ENCODE data around the gene IL12RB1. TPM values are rescaled to one million over a fixed set of nuclear protein-coding genes. Genes with fewer than 3 reads are reported as not detected.

IL12RB1 gene
- total and polyA plus RNA-seq, 7 donors = 0.14 to 0.53 (median 0.17) TPM; not detected in 1

DNA sequence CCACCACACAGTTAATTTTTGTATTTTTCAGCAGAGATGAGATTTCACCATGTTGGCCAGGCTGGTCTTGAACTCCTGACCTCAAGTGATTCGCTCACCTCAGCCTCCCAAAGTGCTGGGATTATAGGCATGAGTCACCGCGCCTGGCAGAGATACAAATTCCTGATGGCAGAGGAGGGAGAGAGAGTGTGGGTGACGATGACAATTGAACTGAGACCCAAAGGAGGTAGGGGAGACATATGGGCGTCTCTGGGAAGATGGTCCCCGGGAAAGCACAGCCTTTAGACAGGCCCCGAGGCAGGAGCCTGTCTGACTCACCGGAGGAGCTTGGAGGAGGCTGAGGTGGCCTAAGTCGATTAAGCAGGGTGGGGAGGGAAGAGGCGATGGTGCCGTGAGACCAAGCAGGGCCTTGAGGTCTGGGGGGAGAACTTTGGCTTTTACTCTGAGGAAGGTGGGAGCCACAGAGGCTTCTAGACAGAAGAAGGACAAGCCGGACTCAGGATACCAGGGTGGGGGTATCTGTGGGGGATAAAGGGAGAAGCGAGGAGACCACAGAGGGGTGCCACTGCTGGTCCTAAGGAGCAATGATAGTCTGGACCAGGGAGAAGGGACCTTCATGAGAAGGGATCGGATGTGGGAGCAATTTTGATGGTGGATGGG, 40.5 kb downstream of the IL12RB1 start:
- ATAC-seq = peak; percentile 18 to 54 (median 44)
- Histone ChIP-seq H3K27me3 (ENCODE audit: insufficient read depth in 3 of 3, low read length in 2 of 3) (no peaks in the 10 kb centered on the region), H3K4me1 (peaks cover 44% of the 10 kb centered on the region), H3K27ac (peak overlapping the region; percentile 90), H3K36me3 (ENCODE audit: insufficient read depth in 1 of 2, low read depth in 1 of 2) (no peaks in the 10 kb centered on the region), H3K4me3 (no peak overlapping the region), H3K9me3 (peaks cover 8% of the 10 kb centered on the region)
- TF ChIP-seq, protein P1, sequence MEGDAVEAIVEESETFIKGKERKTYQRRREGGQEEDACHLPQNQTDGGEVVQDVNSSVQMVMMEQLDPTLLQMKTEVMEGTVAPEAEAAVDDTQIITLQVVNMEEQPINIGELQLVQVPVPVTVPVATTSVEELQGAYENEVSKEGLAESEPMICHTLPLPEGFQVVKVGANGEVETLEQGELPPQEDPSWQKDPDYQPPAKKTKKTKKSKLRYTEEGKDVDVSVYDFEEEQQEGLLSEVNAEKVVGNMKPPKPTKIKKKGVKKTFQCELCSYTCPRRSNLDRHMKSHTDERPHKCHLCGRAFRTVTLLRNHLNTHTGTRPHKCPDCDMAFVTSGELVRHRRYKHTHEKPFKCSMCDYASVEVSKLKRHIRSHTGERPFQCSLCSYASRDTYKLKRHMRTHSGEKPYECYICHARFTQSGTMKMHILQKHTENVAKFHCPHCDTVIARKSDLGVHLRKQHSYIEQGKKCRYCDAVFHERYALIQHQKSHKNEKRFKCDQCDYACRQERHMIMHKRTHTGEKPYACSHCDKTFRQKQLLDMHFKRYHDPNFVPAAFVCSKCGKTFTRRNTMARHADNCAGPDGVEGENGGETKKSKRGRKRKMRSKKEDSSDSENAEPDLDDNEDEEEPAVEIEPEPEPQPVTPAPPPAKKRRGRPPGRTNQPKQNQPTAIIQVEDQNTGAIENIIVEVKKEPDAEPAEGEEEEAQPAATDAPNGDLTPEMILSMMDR (IDR thresholded peaks at IDR 0.05) = no peak
- DNase-seq = peak; percentile 51 to 68
- WGBS, 3 donors = 62 to 68% (median 67%) methylated on average over 14 of the region's 14 CpGs
- intact Hi-C loops (cut with DNase I) = no loop called here

DNA sequence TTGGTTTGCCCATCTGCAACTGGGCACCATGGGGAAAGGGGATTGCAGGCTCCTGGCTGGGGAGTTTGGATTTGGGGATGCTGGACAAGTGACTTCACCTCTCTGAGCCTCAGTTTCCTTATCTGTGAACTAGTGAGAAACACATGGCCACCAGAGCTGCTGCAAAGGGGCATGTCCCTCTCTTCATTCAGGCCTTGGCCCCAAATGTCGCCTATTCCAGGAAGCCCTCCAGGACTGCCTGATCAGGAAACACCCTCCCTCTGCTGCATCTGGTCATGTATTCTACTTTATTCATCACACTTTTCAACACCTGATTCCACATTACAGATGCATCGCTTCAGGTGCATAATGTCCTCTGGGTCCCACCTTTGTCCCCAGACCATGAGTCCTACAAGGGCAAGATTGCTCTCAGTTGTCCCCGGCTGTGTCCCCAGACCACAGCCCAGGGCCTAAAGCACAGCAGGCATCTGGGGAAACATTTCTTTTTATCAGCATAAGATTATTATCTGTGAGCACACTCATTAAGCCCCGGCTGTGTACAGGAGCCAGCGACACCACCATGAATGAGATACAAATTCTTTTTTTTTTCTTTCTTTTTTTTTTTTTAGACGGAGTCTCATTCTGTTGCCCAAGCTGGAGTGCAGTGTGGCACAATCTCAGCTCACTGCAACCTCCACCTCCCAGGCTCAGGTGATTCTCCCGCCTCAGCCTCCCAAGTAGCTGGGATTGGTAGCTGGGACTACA, 41.3 kb downstream of the IL12RB1 start:
- 64 to 81% (median 74%) methylated on average over 7 of the region's 7 CpGs for WGBS, 3 donors
- intact Hi-C loops (cut with DNase I) = no loop called here
- Histone ChIP-seq H3K36me3 (ENCODE audit: insufficient read depth in 1 of 2, low read depth in 1 of 2) (no peaks in the 10 kb centered on the region), H3K4me1 (peaks cover 38% of the 10 kb centered on the region), H3K27me3 (ENCODE audit: insufficient read depth in 3 of 3, low read length in 2 of 3) (no peaks in the 10 kb centered on the region), H3K9me3 (peaks cover 14% of the 10 kb centered on the region), H3K4me3 (peak overlapping the region; percentile 62), H3K27ac (peak overlapping the region; percentile 90)
- TF ChIP-seq, protein P1 (IDR thresholded peaks at IDR 0.05) = no peak
- ATAC-seq (peak in 3 of 4 donors; percentile 2 to 9 (median 3)), DNase-seq (no peak)

- ATAC-seq (peak; percentile 79 to 86 (median 82)), DNase-seq (peak; percentile 72 to 85)
- Histone ChIP-seq H3K27ac (peak overlapping the region; percentile 90), H3K4me3 (peak overlapping the region; percentile 62), H3K27me3 (ENCODE audit: insufficient read depth in 3 of 3, low read length in 2 of 3) (no peaks in the 10 kb centered on the region), H3K9me3 (peaks cover 14% of the 10 kb centered on the region), H3K4me1 (peaks cover 32% of the 10 kb centered on the region), H3K36me3 (ENCODE audit: insufficient read depth in 1 of 2, low read depth in 1 of 2) (no peaks in the 10 kb centered on the region)
- intact Hi-C loops (cut with DNase I) = no loop called here
- TF ChIP-seq, protein P1 (IDR thresholded peaks at IDR 0.05) = no peak
- 3 to 7% (median 3%) methylated on average over 8 to 12 of the region's 12 CpGs for WGBS, 3 donors
Observed at GRCh38 chr19:18044825-18045304, 41.9 kb downstream of the IL12RB1 start.

DNA sequence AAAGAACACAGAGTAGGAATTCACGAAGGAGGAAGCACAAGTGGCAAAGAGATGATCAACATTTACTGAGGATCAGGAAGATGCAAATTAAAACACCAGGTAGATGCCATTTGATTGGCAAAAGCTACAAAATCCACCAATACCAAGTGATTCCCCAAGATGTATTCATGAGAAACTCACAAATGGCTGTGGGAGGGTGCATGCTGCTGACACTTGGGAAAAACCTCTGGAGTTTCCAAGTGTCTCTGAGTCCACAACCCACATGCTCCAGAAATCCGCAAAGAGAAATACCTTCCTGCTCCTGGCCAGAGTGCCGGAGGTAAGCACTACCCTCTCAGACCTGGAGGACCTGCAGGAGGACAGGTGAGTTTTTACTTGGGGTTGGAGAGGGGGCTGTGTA, 43.1 kb downstream of the IL12RB1 start:
- ATAC-seq (no peak), DNase-seq (no peak)
- Histone ChIP-seq H3K27me3 (ENCODE audit: insufficient read depth in 3 of 3, low read length in 2 of 3) (no peaks in the 10 kb centered on the region), H3K36me3 (ENCODE audit: insufficient read depth in 1 of 2, low read depth in 1 of 2) (no peaks in the 10 kb centered on the region), H3K27ac (no peak overlapping the region), H3K4me3 (no peak overlapping the region), H3K4me1 (peaks cover 23% of the 10 kb centered on the region), H3K9me3 (peaks cover 14% of the 10 kb centered on the region)
- intact Hi-C loops (cut with DNase I) = no loop called here
- WGBS, 3 donors = 96 to 99% (median 97%) methylated on average over 3 of the region's 3 CpGs
- TF ChIP-seq, protein P1 (IDR thresholded peaks at IDR 0.05) = no peak
